Muscle layer of colon (tissue), 2 donors: ENCODE data around the gene POLA1.

Source experiments
- H3K27ac ChIP-seq: one replicate; pipeline ENCODE4 v1.7.0; 2013; ENCODE audit warnings: low read depth, mild to moderate bottlenecking, low read length, moderate library complexity
- H3K27me3 ChIP-seq, 2 donors: one replicate each; pipeline ENCODE4 v1.7.0; 2013; ENCODE audit warnings: low read length in 2 of 2, mild to moderate bottlenecking in 2 of 2; ENCODE audit not compliant: insufficient read depth in 2 of 2, control insufficient read depth in 1 of 2
- H3K36me3 ChIP-seq: one replicate; pipeline ENCODE4 v1.7.0; 2013; ENCODE audit warnings: mild to moderate bottlenecking, low read length; ENCODE audit not compliant: insufficient read depth
- H3K4me1 ChIP-seq: one replicate; pipeline ENCODE4 v1.7.0; 2013; ENCODE audit warnings: mild to moderate bottlenecking, low read length; ENCODE audit not compliant: insufficient read depth
- H3K4me3 ChIP-seq, 2 donors: one replicate each; pipeline ENCODE4 v1.7.0; 2013; ENCODE audit warnings: low read length in 2 of 2, low read depth in 1 of 2, mild to moderate bottlenecking in 1 of 2, moderate library complexity in 1 of 2
- H3K9ac ChIP-seq: one replicate; pipeline ENCODE4 v1.7.0; 2013; ENCODE audit warnings: low read length
- H3K9me3 ChIP-seq: one replicate; pipeline ENCODE4 v1.7.0; 2013; ENCODE audit warnings: mild to moderate bottlenecking, low read length
- donor health status: abdominal sarcoma.
- donor health status: Adenocarcinoma of cecum.

The POLA1 gene

DNA sequence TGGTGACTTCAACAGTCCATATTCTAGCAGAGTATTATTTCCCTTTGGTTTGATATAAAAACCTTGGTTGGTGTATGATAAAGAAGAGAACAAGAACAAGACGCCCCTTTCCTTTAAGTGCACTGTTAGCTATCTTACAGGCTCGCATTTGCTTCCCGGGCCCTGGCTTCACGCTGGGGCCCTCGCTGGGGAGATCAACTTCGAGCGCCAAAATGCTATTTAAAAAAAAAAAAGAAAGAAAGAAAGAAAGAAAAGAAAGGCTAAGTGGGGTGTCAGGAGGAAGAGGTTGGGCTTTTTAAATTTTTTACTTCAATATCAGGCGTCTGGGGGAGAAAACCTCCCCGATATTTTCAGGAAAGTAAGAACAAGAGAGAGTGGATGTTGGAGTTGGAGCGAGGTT lies 310.3 kb downstream of the POLA1 start:
- Histone ChIP-seq H3K4me1 (no peaks in the 10 kb centered on the region), H3K36me3 (no peaks in the 10 kb centered on the region), H3K27ac (no peak overlapping the region), H3K9ac (no peak overlapping the region), H3K9me3 (no peaks in the 10 kb centered on the region), H3K27me3 (peaks cover 47 to 82% of the 10 kb centered on the region in 2 donors), H3K4me3 (no peak overlapping the region)

DNA sequence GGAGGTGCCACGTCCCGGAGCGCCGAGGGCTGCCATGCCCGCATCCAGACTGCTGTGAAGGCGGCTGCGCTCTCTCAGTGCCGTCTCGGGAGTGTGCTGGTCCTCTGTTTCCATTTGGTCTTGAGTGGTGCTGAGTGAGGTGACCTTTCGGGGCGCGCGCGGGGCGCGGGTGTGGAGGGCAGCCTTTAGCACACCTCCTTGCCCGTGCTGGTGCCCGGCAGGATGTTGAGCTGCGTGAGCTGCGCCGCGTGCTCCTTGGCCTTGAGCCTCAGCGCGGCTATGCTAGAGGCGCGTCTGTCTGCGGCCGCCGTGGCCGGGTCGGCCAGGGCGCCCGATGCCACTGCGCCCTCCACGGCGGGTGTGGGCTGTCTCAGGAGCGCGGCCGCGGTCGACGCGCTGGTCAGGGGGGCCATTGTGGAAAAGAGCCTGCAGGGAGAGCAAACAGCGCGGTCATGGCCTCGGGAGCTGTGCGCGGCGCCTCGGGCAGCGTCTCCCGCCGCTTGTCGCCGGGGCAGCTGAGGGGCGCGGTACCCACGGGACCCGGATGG lies 310.8 kb downstream of the POLA1 start:
- H3K4me1 ChIP-seq = no peaks in the 10 kb centered on the region
- peaks cover 52 to 88% of the 10 kb centered on the region in 2 donors for H3K27me3 ChIP-seq
- H3K9ac ChIP-seq = no peak overlapping the region
- H3K9me3 ChIP-seq = no peaks in the 10 kb centered on the region
- no peak overlapping the region for H3K4me3 ChIP-seq
- H3K27ac ChIP-seq = no peak overlapping the region
- H3K36me3 ChIP-seq = no peaks in the 10 kb centered on the region

DNA sequence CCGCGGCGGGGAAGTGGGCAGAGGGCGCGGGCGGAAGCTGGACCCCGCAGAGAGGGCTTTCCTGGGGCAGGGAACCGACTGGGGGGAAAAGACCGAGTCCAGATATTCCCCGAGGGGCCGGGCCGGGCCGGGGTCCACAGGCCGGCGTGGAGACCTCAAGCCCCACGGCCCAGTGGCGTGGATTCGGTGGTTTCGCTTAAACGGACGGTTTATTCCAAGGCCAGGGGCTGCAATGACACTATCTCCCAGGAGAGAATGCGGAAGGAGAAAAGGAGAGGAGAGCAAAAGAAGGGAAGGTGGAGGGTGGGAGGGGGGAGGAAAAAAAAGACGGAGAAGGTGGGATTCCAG lies 311.3 kb downstream of the POLA1 start:
- no peaks in the 10 kb centered on the region for H3K9me3 ChIP-seq
- peaks cover 56 to 92% of the 10 kb centered on the region in 2 donors for H3K27me3 ChIP-seq
- H3K36me3 ChIP-seq = no peaks in the 10 kb centered on the region
- no peak overlapping the region for H3K9ac ChIP-seq
- H3K27ac ChIP-seq = no peak overlapping the region
- H3K4me3 ChIP-seq = no peak overlapping the region
- no peaks in the 10 kb centered on the region for H3K4me1 ChIP-seq

DNA sequence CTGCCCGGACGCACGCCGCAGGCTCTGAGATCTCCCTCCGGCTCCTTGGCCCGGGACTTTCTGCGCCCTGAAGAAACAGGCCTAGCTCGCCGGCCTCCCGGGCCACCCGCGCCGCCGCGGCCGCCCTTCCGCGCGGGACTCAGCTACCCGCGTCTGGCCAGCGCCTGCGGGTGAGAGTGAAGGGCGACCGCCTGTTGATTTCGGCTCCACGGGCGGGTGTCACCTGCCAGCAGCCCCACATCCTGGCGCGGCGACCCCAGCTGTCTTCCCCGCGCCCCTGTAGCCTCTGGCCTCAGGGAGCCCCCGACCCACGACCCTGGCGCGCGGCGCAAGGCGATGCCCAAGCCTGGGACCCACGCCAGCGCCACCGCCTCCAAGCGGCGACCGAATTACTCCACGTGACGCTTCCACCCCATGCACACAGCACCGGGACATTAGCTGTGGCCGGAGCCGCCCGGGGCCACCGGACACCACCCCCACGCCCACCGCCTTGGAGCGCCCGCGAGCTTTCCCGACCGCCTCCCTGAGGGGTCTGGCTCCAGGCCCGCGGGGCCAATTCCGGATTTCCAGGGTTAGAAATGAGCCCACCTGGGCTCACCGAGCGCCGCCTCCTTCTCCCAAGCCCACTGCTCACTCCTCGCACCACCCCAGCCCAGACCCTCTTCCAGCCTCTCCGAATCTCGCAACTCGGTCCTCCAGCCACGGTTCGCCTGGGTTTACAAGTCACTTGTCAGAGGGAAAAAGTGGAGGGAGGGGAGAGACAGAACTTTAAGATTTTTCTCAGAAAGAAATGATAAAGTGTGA lies 311.9 kb downstream of the POLA1 start:
- no peak overlapping the region for H3K9ac ChIP-seq

DNA sequence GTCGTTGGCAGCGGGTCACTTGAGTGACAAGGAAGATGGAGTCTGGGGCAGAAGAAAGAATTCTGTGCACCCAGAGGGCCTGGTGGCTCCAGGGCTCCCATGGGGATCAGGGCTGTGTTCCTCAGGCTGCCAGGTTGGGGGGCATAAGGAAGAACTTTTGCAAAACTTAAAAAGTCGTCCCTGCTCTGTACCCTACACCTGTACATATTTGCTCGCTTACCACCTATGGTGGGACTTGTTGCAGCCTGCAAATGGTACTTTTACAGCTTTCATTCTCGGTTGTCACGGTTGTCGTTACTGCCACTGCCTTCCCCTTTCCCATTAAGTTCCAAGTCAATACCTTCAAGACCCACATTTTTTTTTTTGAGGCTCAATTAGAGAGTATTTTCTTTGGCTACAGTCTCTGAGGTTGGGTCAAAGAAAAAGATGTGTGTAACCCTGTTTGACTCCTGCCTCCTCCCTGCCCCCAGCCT lies 312.9 kb downstream of the POLA1 start:
- Histone ChIP-seq H3K4me3 (no peak overlapping the region), H3K27ac (no peak overlapping the region), H3K4me1 (no peaks in the 10 kb centered on the region), H3K27me3 (peaks cover 66 to 98% of the 10 kb centered on the region in 2 donors), H3K9me3 (no peaks in the 10 kb centered on the region), H3K9ac (no peak overlapping the region), H3K36me3 (no peaks in the 10 kb centered on the region)

More for the DNA sequence above, 311.9 kb downstream of the POLA1 start:
- Histone ChIP-seq H3K4me3 (no peak overlapping the region), H3K27ac (no peak overlapping the region), H3K9me3 (no peaks in the 10 kb centered on the region), H3K27me3 (peaks cover 62 to 98% of the 10 kb centered on the region in 2 donors), H3K4me1 (no peaks in the 10 kb centered on the region), H3K36me3 (no peaks in the 10 kb centered on the region)

DNA sequence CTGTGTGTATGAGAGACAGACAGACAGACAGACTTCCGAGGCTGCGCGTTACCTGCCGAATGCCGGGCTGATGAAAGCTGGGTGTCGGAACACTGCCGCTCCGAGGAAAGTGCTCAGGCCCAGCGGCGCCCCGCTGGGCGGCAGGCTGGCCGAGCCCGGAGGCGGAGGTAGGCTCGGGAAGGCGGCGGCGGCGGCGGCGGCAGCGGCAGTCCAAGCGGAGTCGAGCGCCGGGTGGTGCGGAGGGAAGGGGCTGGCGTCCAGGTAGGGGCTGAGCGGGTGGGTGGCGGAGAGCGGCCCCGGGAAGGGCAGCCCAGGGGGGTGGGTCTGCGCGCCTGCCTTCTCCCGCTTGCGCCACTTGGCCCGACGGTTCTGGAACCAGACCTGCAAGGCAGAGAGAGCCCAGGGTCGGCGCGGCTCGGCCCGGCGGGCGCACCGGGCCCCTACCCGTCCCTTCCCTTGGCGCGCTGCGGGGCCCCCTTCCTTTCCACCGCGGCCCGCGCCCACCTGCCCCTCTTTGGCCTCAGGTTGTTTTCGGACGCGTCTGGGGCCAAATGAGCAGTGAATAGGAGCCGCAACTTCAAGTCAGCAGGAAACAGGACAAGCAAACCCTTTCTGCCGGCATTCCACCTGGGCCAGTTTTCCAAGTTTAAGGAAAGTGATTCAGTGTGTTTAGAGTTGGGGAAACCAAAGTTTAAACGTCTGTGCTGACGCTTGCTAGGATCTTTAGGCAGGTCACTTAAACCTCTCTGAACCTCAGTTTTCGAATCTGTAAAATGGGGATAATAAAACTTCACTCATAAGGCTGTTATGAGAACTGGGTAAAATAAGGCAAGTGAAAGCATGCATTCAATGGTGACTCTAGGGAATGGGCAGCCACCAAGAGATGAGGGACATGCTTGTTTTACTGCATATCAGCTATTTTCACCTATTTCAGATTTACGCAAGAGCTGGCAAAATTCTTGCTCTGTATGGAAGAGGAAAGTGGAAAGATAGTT lies 313.6 kb downstream of the POLA1 start:
- H3K27me3 ChIP-seq = peaks cover 70 to 99% of the 10 kb centered on the region in 2 donors
- H3K27ac ChIP-seq = no peak overlapping the region
- no peak overlapping the region for H3K4me3 ChIP-seq
- no peak overlapping the region for H3K9ac ChIP-seq
- no peaks in the 10 kb centered on the region for H3K4me1 ChIP-seq
- no peaks in the 10 kb centered on the region for H3K36me3 ChIP-seq
- no peaks in the 10 kb centered on the region for H3K9me3 ChIP-seq

DNA sequence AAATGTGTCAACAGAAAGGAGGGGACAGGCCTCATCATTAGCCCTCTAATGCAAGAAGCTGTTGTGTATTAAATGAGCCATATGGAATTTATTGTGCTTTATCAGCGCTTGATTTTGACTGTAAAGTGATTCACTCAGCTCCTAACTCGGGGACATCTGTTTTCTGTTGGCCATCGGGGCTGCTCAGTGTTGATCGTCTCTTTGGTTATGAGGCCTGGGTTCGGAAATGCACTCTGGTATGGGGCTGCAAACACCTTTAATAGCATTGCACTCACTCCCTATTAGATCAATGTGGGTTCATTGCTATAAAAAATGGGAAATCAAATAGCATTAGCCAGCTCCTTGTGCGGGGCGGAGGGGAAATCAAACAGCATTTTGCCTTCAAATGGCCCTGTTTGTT lies 315.7 kb downstream of the POLA1 start:
- Histone ChIP-seq H3K27me3 (peaks cover 62 to 95% of the 10 kb centered on the region in 2 donors), H3K9ac (no peak overlapping the region), H3K4me1 (no peaks in the 10 kb centered on the region), H3K27ac (no peak overlapping the region), H3K4me3 (no peak overlapping the region), H3K9me3 (no peaks in the 10 kb centered on the region), H3K36me3 (no peaks in the 10 kb centered on the region)

DNA sequence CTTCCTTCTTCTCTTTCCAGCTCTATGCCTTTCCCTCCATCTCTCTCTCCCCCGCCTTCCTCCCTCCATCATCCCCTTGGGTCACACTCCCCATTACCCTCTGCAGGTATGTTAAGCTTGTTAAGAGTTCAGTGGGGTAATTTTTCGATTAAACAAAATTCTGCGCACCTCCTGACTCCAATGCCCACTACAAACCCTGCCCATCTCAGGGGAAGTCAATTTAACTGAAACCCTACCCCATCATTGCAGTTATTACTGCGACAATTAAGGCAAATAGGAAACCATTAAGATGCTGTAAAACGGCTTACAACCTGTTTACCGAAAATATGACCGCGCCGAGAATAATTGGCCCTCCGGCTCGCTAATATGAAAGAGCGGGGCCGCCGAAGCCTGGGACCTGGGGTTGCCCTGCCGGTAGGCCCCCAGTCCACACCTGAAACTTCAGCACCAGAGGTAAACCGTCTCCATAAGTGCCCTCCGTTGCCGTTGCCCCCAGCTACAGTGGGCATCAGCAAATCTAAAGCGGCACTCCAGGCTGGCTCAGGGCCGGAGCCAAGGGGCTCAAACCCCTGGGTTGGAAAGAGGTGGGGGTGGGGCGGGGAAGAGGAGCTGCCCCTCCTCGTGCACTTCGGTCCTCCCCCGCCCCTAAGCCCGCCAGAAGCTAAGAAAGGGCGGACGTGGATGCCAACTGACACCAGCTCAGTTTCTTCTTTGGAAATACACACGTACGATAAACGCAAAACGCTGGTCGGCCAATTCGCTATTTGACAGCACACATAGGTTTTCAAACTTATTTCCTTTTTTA lies 317.3 kb downstream of the POLA1 start:
- Histone ChIP-seq H3K9me3 (no peaks in the 10 kb centered on the region), H3K27ac (no peak overlapping the region), H3K36me3 (no peaks in the 10 kb centered on the region), H3K4me1 (no peaks in the 10 kb centered on the region), H3K27me3 (peaks cover 68 to 94% of the 10 kb centered on the region in 2 donors), H3K4me3 (no peak overlapping the region), H3K9ac (no peak overlapping the region)

DNA sequence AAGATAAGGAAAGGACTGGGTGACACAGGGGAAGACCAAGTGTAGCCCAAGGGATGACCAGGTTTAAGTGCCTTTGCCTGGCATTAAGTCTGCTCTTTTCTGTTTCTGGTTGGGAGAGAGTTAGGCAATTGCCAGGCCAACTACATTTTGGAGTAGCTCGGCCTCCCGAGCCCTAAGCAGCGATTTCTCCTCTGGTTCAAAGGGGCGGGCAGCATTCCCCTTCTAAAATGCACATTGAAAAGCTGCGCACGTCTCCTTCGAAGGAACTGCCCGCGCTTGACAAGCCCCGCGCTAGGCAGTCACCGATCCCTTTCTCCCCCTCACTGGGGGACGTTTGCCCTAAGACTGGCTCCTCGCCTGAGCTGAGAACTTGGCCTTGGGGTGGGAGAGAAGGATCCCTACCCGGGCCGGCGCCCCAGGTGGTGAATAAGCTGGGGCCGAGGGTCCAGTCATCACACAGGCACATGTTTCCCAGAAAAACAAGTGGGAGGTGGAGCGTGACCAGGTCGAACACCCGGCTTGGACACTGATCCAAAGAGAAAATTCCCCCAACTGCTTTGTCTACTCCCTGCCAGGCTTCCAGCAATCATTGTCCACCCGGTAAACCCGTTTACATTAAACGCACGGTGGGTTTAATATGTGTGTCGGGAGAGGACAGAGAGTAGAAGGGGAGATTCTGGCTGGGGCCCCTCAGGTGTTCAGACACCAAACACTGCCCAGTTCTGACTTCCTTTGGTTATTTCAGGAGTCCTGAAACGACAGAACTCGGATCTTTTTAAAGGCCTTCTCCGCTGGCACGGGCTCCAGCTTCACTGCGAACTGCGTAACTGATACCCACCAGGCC lies 318.1 kb downstream of the POLA1 start:
- no peaks in the 10 kb centered on the region for H3K4me1 ChIP-seq
- no peaks in the 10 kb centered on the region for H3K36me3 ChIP-seq
- no peaks in the 10 kb centered on the region for H3K9me3 ChIP-seq
- no peak overlapping the region for H3K27ac ChIP-seq
- no peak overlapping the region for H3K4me3 ChIP-seq
- peaks cover 68 to 94% of the 10 kb centered on the region in 2 donors for H3K27me3 ChIP-seq
- H3K9ac ChIP-seq = no peak overlapping the region

DNA sequence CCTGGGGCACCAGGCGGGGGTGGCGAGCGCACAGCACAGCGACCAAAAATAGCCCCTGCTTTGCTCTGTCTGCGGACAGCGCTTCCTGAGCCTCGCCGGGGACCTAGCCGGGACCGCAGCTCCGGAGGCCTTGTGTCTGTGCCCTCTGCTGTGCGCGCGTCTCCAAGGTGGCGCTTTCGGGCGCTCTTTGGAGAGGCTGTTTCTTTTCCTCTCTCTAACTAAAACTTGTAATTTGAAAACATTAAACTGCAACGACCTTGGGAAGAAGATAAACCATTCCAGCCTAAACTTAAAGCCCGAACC lies 318.7 kb downstream of the POLA1 start:
- peaks cover 73 to 94% of the 10 kb centered on the region in 2 donors for H3K27me3 ChIP-seq

More for the DNA sequence above, 318.7 kb downstream of the POLA1 start:
- Histone ChIP-seq H3K4me1 (no peaks in the 10 kb centered on the region), H3K27ac (no peak overlapping the region), H3K9me3 (no peaks in the 10 kb centered on the region), H3K9ac (no peak overlapping the region), H3K36me3 (no peaks in the 10 kb centered on the region), H3K4me3 (no peak overlapping the region)
